Peyer's patch (tissue), 4 donors: Measurements from ENCODE around the gene PLK4.

Source experiments
- POLR2A ChIP-seq, 2 donors: fragments of 450-650 bp; IDR thresholded peaks; one replicate each; pipeline ENCODE4 v1.5.1; 2017; ENCODE audit warnings: antibody characterized with exemption in 2 of 2, mild to moderate bottlenecking in 2 of 2, moderate library complexity in 2 of 2
- TF ChIP-seq, protein P1 (sequence below), 6 experiments: fragments of 450-650 bp in 4 of 6; fragments of 200-600 bp in 2 of 6; sonication (generic) in 1 of 6; IDR thresholded peaks; one replicate each; pipeline ENCODE4 v1.5.1; 2017 to 2019; ENCODE audit warnings: antibody characterized with exemption in 6 of 6, mild to moderate bottlenecking in 3 of 6, moderate library complexity in 1 of 6

DNA sequence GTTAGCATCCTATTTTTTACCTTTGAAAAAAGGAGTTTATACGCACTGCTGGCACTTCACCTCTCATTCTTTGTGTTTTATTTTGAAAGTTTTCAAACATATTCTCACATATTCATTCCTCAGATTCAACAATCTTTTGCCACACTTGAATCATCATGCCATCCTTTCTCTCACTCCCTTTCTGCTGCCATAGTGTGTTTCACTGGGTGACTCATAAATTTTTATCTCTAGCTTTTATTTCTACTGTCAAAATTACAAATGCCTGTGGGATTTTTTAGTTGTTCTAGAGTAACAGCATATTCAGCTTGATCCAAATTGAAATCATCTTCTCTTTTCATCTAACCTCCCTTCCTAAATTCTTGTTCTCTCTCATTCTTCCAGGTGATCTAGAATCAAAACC, 56.3 kb downstream of the PLK4 start:
- no peak for TF ChIP-seq POLR2A (IDR thresholded peaks at IDR 0.05)
- TF ChIP-seq, protein P1, sequence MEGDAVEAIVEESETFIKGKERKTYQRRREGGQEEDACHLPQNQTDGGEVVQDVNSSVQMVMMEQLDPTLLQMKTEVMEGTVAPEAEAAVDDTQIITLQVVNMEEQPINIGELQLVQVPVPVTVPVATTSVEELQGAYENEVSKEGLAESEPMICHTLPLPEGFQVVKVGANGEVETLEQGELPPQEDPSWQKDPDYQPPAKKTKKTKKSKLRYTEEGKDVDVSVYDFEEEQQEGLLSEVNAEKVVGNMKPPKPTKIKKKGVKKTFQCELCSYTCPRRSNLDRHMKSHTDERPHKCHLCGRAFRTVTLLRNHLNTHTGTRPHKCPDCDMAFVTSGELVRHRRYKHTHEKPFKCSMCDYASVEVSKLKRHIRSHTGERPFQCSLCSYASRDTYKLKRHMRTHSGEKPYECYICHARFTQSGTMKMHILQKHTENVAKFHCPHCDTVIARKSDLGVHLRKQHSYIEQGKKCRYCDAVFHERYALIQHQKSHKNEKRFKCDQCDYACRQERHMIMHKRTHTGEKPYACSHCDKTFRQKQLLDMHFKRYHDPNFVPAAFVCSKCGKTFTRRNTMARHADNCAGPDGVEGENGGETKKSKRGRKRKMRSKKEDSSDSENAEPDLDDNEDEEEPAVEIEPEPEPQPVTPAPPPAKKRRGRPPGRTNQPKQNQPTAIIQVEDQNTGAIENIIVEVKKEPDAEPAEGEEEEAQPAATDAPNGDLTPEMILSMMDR (IDR thresholded peaks at IDR 0.05) = no peak
